HG03159 (cell line): Measurements from ENCODE around the gene ZNF175.

Experiments
- ATAC-seq: cut with Tn5 transposase; IDR thresholded peaks from one replicate; pipeline ENCODE4 v1.9.1; 2021; ENCODE audit warnings: mild to moderate bottlenecking, moderate library complexity; ENCODE audit not compliant: unreplicated experiment

ZNF175 gene

GRCh38 chr19:51570962-51571575 lies at the start of gene ZNF175:
ZNF175 (plus strand) TSS chr19:51571283; CDS start chr19:51573330, 2,047 bp downstream.
- ATAC-seq: peak; percentile 68

DNA sequence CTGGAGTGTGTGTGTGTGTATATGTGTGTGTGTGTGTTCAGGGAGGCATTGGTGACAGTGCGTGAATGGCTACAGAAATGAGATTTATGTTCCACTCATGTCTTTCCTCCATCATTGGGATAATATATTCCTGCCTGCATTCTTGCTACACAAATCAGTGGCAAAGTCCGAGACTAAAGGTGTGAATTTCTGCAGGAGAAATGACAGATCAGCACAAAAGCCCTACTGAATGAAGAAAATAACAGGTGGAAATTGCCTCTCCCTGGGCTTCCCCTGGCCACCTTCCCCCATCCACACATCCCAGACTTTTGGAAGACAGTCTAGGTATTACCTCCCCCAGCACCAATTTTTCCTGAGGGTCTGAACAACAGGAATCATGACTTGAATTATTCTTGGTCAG lies 49.7 kb upstream of the ZNF175 start:
- ATAC-seq: no peak

DNA sequence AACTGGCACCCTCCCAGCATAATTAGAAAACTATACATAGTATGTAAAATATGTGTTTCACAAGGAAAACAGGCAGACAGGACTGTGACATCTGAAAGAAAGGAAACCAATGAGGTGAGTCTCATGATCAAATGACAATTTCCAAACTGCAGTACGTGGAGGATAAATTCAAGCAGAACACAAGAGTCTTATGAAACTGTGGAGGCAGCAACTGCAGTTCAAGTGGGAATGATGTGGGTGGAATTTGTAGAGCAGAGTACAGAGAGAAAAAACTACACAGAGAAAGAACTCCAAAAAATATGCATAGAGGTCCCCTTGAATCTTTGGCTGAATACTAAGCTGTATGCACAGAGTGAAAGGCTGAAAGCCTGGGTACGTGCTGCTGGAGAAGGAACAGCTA lies 49.3 kb upstream of the ZNF175 start:
- no peak for ATAC-seq

- ATAC-seq: no peak
Observed at GRCh38 chr19:51524666-51525264, 46.3 kb upstream of the ZNF175 start.

- no peak for ATAC-seq
Observed at GRCh38 chr19:51525651-51526050, 45.4 kb upstream of the ZNF175 start.

- no peak for ATAC-seq
Observed at GRCh38 chr19:51529301-51529700, 41.8 kb upstream of the ZNF175 start.

DNA sequence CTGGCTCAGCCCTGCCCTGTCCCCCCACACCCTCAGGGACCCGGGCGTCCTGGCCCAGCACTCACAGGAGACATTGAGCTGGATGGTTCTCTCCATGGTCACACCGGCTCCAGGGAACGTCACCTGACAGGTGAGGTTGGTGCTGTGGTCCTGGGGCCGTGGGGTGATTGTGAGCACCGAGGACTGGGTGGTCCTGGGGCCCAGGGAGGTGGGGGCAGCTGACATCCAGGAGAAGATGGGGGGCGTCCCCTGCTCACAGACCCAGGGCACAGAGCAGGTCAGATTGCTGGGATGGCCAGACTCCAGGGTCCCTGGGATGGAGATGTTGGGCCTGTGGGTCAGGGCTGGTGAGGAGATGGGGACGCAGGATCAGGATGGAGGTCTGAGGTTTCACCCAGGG lies 40.5 kb upstream of the ZNF175 start:
- no peak for ATAC-seq

DNA sequence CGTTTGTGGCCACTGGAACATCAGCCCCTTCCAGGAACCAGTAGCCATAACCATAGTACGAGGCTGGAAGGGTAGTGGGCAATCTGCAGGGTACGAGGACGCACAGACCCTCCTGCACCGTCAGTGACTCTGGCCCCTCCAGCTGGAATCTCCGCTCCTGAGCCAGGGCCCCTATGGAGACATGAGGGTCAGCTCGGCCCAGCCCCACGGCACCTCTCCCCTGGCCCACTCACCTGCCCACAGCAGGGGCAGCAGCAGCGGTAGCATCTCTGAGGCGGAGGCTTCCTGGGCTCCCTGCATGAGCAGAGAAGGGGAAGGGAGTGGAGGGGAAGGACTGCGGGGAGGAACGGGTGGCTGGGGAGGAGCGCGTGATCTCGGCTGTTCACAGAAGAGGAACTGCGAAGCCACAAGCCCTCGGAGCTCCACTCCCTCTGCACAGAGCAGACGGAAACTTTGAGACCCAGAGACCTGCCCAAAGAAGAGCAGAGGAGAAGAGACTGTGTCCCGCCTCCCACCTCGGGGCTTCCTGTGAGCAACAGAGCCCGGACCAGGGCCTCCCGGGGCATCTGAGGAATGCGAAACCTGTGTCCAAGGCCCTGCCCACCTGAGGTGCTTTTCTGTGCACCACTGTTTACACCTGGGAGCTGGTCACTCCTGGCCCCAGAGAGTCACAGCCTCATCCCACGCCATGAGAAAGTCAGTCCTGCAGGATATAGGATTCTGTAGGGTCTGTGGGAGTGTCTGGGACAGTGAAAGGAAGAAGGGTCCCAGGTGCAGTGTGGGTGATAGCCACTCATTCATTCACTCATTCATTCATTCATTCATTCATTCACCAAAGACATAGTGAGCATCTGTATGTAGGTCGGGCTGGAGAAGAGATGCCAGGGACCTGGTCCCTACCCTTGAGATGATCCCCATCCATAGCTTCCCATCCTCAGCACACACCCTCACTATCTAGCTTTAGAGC lies 39.5 kb upstream of the ZNF175 start, which contains the start of gene SIGLEC6:
Gene SIGLEC6 (minus strand): TSS at position 322 of the 967 bp plus-strand sequence. CDS start 22 bp downstream, at position 300.
- no peak for ATAC-seq

GRCh38 chr19:51535535-51535934 lies 35.5 kb upstream of the ZNF175 start:
- no peak for ATAC-seq

- no peak for ATAC-seq
Observed at GRCh38 chr19:51539821-51540366, 31.2 kb upstream of the ZNF175 start.

DNA sequence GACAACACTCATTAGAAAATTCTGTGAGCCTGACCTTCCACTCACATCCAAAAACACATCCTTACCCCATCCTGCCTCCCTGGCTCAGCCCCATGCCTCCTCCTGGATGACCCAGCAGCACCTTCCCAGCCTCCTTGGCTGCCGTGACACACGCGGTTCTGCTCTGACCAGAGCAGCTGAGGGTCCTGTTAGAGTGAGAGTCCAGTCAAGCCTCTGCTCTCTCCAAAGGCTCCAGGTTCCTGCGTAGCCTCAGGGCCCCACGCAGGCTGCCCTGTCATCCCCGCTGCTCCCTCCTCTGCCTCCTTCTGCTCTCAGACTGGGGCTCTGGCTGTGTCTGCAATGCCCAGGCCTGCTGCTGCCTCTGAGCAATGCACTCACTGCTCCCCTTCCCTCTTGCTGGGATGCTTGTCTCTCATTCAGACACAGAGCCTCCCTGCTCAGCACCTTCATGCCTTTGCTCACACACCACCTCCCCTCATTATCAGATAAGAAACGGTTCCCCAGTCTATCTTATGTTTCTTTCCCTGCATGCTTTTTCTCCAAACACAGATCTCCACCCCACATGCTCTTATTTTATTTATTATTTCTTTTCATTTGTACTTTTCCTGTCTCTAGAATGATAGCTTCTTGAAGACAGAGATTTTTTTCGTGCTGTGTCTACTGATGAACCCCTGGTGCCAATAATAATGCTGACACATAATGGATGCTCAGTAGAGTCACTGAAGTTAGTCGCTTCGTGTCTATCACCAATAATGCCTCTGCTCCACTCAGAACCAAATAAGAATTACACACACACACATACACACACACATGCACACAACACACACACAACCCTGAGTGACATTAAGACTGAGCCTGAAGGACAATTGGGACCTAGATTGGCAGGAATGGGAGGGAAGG lies 29.4 kb upstream of the ZNF175 start:
- ATAC-seq: no peak

- no peak for ATAC-seq
Observed at GRCh38 chr19:51542699-51543098, 28.4 kb upstream of the ZNF175 start.

GRCh38 chr19:51544038-51544437 lies 27.0 kb upstream of the ZNF175 start:
- no peak for ATAC-seq

GRCh38 chr19:51546107-51546649 lies 24.9 kb upstream of the ZNF175 start:
- no peak for ATAC-seq

DNA sequence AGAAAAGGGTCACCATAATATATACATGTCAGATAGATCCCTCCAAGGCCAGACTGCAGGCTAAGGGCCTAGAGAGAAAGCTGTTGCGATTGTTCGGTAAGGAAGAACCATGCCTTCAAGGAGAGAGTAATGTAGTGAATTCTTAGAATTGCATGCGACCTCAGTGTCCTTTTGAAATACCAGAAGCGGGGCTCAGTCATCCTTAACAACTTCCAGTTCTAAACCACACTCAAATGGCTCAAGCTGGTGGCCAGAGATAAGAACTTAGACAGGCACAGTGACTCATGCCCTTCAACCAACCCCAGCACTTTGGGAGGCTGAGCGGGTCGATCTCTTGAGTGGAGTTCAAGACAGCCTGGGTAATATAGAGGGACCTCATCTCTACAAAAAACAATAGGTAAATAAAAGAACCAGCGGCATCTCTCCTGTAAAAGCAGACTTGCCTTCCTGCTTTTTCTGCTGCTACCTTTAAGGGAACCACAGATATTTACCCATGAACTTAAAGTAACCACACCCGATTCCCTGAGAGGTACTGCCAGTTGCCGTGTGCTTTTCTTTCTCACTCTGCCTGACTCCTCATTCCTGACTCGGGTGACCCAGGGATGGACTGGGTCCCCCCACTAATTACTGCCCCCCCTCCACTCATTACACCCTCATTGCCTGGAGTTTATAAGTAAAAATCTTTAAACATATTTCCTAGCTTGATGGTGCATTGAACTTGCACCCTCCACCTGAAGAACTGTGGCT lies 24.3 kb upstream of the ZNF175 start:
- ATAC-seq: no peak

DNA sequence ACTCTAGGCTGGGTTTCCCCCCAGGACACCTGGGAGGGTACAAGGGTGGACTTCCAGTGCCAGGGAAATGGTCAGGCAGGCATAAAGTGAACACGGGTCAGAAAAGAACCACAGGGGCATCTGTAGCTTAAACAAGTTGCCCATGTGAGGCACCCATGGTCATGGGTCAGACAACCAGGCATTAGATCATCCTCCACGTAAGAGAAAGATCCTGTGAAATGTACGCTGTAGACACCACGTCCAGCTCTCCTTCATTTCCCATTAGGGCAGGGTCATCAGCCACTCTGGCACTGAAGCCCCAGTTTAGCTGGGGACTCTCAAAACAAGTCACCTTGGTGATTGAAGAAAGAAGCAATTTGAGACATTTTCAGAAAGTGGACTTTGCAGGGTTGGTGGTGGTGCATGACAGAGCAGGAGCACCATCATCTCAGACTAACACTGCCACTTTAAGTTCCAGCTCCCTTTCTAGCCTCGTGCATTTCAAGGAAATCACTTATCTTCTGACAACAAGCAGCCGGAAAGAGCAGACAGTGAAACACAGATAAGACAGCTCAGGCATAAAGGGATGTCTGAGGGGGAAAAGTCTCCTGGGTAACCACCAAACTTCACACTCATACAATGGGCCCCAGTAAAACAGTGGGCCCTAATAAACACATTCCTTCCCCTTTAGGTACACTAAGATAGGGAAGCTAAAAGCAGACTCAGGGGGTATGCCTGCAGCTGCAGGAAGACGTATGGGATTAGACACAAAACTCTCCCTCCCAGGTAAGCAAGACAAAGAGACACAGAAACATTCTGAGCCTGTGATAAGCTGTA lies 23.5 kb upstream of the ZNF175 start:
- no peak for ATAC-seq

GRCh38 chr19:51548213-51548651 lies 22.9 kb upstream of the ZNF175 start:
- ATAC-seq: no peak

- ATAC-seq: no peak
Observed at GRCh38 chr19:51548891-51549305, 22.2 kb upstream of the ZNF175 start.
